OCI-LY1 (cell line): Measurements from ENCODE around the gene FRMD4A.

Source experiments
- CTCF ChIP-seq: fragments of 200-600 bp; sonication (generic), shearing (Covaris generic); IDR thresholded peaks from 2 replicates; pipeline ENCODE4 v1.5.1; 2017; ENCODE audit warnings: mild to moderate bottlenecking, antibody characterized with exemption, low read length, moderate library complexity, mixed read lengths
- EZH2 ChIP-seq: fragments of 200-600 bp; sonication (generic), shearing (Covaris generic); IDR thresholded peaks from 2 replicates; pipeline ENCODE4 v1.8.0; 2017; ENCODE audit warnings: borderline replicate concordance, mixed run types, mild to moderate bottlenecking, antibody characterized with exemption, low read length, moderate library complexity, mixed read lengths

GRCh38 chr10:13921941-13922340, 408.8 kb downstream of the FRMD4A start:
- no peak for TF ChIP-seq CTCF
- TF ChIP-seq EZH2 = no peak
